Fibroblast of lung (primary cell): ENCODE results near the gene ZNF655. TPM values are rescaled to one million over a fixed set of nuclear protein-coding genes. Genes with fewer than 3 reads are reported as not detected.

Experiments
- DNase-seq, 2 donors: peaks; one replicate each; pipeline versions ENCODE4 v3.0.0 to v3.0.0-alpha.2; 2010; ENCODE audit warnings: low read depth in 2 of 2
- H2AFZ ChIP-seq: 2 replicates; pipeline ENCODE4 v1.5.1; 2012; ENCODE audit warnings: low read length, control low read depth, inconsistent platforms
- H3K27ac ChIP-seq: 2 replicates; pipeline ENCODE4 v1.5.1; 2011; ENCODE audit warnings: low read length, control low read depth; ENCODE audit not compliant: insufficient read depth
- H3K27me3 ChIP-seq: 2 replicates; pipeline ENCODE4 v1.5.1; 2011; ENCODE audit warnings: mild to moderate bottlenecking, low read length; ENCODE audit not compliant: control insufficient read depth, insufficient read depth
- H3K36me3 ChIP-seq: 2 replicates; pipeline ENCODE4 v1.5.1; 2011; ENCODE audit warnings: low read length; ENCODE audit not compliant: control insufficient read depth, insufficient read depth
- H3K4me1 ChIP-seq: 2 replicates; pipeline ENCODE4 v1.5.1; 2011; ENCODE audit warnings: low read length; ENCODE audit not compliant: control insufficient read depth, insufficient read depth; ENCODE audit errors: extremely low read depth
- H3K4me2 ChIP-seq: 2 replicates; pipeline ENCODE4 v1.5.1; 2011; ENCODE audit warnings: low read length, control low read depth; ENCODE audit not compliant: insufficient read depth; ENCODE audit errors: extremely low read depth
- H3K4me3 ChIP-seq, 4 experiments: fragments of 200-600 bp in 1 of 4; sonication (generic) in 1 of 4; replicated peaks in 1 of 4; 2 replicates each; pipeline ENCODE4 v1.5.1; 2011 to 2016; ENCODE audit warnings: low read length in 4 of 4, low read depth in 3 of 4, mild to moderate bottlenecking in 3 of 4, control low read depth in 2 of 4, inconsistent platforms in 1 of 4, mixed read lengths in 1 of 4; ENCODE audit not compliant: insufficient read depth in 1 of 4; ENCODE audit errors: control extremely low read depth in 1 of 4
- H3K79me2 ChIP-seq: 2 replicates; pipeline ENCODE4 v1.5.1; 2012; ENCODE audit warnings: mild to moderate bottlenecking, low read length, inconsistent platforms; ENCODE audit not compliant: control insufficient read depth, insufficient read depth
- H3K9ac ChIP-seq: 2 replicates; pipeline ENCODE4 v1.5.1; 2011; ENCODE audit warnings: mild to moderate bottlenecking, low read length, control low read depth; ENCODE audit not compliant: insufficient read depth
- H3K9me3 ChIP-seq: 2 replicates; pipeline ENCODE4 v1.5.1; 2012; ENCODE audit warnings: low read depth, low read length; ENCODE audit not compliant: control insufficient read depth, insufficient read depth
- H4K20me1 ChIP-seq: 2 replicates; pipeline ENCODE4 v1.5.1; 2011; ENCODE audit warnings: low read length; ENCODE audit not compliant: control insufficient read depth, insufficient read depth; ENCODE audit errors: extremely low read depth
- EZH2 ChIP-seq: IDR thresholded peaks from 2 replicates; pipeline ENCODE4 v1.5.1; 2012; ENCODE audit warnings: low read length, control low read depth, mild to moderate bottlenecking; ENCODE audit errors: missing control alignments
- polyA plus RNA-seq, 2 donors: library from polyadenylated mRNA; depleted of rRNA in 1 of 2; stranded (reverse) in 1 of 2; unstranded in 1 of 2; fragments of >200 nt; gene quantifications; 2 replicates each; pipeline ENCODE4 v1.2.1, GENCODE V29; 2011 to 2012; ENCODE audit warnings: missing spikeins in 1 of 2
- total RNA-seq: library from RNA; depleted of rRNA; stranded (reverse); fragments of >200 nt; gene quantifications from 2 replicates; pipeline ENCODE4 v1.2.1, GENCODE V29; 2014
- TF ChIP-seq, protein P1 (sequence below), 2 donors: IDR thresholded peaks in 1 of 2; conservative IDR thresholded peaks in 1 of 2; 1 replicate in 1 of 2; 2 replicates in 1 of 2; pipeline ENCODE4 v1.5.1; 2011 to 2012; ENCODE audit warnings: low read length in 2 of 2, control low read depth in 1 of 2, inconsistent platforms in 1 of 2, low read depth in 1 of 2, mild to moderate bottlenecking in 1 of 2

Gene ZNF655
- total and polyA plus RNA-seq, 2 donors (not counting 1 experiment from before 2014, with no cell fraction given), result 60.4 to 92.6 TPM

DNA sequence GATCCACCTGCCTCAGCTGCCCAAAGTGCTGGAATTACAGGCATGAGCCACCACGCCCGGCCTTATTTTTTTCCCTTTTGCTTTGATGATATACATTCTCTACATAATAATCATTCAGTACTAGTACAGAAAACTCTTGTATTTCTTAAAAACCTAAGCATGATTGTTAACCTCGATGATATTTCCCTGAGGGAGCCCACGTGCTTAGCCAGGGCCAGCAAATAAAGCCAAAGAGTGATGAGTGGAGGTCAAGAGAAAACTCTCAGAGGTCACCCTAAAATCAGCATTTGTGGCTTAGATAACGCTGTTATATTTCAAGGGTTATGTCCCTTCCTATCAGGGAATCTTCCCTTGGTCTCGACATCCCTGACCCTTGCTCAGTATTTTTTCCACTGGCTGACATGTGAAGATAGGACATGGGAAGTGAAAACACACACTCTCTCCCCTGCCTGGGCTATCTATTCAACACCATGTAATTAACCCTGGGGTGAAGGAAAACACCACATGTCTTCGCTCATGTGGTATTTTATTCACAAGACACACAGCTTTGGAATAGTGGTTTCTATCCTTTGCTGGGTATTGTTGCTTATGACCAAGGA is 19.1 kb upstream of the ZNF655 start:
- no peaks in the 10 kb centered on the region for H3K79me2 ChIP-seq
- no peaks in the 10 kb centered on the region for H3K27me3 ChIP-seq
- no peak overlapping the region for H3K4me3 ChIP-seq
- H3K9ac ChIP-seq, result no peak overlapping the region
- no peak overlapping the region for H2AFZ ChIP-seq
- no peak overlapping the region for H3K27ac ChIP-seq
- no peak overlapping the region for H3K4me2 ChIP-seq
- no peak for TF ChIP-seq EZH2
- TF ChIP-seq, protein P1, sequence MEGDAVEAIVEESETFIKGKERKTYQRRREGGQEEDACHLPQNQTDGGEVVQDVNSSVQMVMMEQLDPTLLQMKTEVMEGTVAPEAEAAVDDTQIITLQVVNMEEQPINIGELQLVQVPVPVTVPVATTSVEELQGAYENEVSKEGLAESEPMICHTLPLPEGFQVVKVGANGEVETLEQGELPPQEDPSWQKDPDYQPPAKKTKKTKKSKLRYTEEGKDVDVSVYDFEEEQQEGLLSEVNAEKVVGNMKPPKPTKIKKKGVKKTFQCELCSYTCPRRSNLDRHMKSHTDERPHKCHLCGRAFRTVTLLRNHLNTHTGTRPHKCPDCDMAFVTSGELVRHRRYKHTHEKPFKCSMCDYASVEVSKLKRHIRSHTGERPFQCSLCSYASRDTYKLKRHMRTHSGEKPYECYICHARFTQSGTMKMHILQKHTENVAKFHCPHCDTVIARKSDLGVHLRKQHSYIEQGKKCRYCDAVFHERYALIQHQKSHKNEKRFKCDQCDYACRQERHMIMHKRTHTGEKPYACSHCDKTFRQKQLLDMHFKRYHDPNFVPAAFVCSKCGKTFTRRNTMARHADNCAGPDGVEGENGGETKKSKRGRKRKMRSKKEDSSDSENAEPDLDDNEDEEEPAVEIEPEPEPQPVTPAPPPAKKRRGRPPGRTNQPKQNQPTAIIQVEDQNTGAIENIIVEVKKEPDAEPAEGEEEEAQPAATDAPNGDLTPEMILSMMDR (conservative IDR thresholded peaks at IDR 0.05 in 1 of 2, IDR thresholded peaks at IDR 0.05 in 1 of 2; ENCODE audit: low read depth in 1 of 2, low read length in 2 of 2), result no peak
- no peaks in the 10 kb centered on the region for H4K20me1 ChIP-seq
- DNase-seq, result no peak
- no peaks in the 10 kb centered on the region for H3K9me3 ChIP-seq
- peaks cover 1% of the 10 kb centered on the region for H3K36me3 ChIP-seq
- no peaks in the 10 kb centered on the region for H3K4me1 ChIP-seq

DNA sequence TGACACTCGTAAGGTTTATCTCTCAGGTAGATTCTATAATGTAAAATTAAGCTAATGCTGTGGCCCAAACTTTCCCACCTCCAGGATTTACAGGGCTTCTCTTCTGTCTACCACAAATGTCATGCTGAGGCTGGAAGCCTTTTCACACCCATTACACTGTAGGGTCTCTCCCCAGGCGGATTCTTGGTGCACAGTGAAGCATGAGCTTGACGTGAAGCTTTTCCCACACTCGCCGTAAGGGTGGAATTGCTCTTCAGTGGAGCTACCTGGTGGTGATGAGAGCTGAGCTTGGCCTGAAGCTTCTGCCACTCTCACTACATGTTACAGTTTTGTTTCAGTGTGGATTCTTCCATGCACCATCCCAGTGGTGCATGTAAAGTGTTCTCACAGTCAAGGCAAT is 17.9 kb upstream of the ZNF655 start:
- no peak overlapping the region for H3K27ac ChIP-seq
- no peaks in the 10 kb centered on the region for H3K79me2 ChIP-seq
- H4K20me1 ChIP-seq, result no peaks in the 10 kb centered on the region
- no peaks in the 10 kb centered on the region for H3K9me3 ChIP-seq
- no peak overlapping the region for H3K9ac ChIP-seq
- TF ChIP-seq, protein P1 (conservative IDR thresholded peaks at IDR 0.05 in 1 of 2, IDR thresholded peaks at IDR 0.05 in 1 of 2; ENCODE audit: low read depth in 1 of 2, low read length in 2 of 2), result no peak
- TF ChIP-seq EZH2, result no peak
- H3K36me3 ChIP-seq, result peaks cover 1% of the 10 kb centered on the region
- H3K27me3 ChIP-seq, result no peaks in the 10 kb centered on the region
- no peak overlapping the region for H3K4me3 ChIP-seq
- no peak overlapping the region for H2AFZ ChIP-seq
- H3K4me2 ChIP-seq, result no peak overlapping the region
- DNase-seq, result no peak
- H3K4me1 ChIP-seq, result no peaks in the 10 kb centered on the region

DNA sequence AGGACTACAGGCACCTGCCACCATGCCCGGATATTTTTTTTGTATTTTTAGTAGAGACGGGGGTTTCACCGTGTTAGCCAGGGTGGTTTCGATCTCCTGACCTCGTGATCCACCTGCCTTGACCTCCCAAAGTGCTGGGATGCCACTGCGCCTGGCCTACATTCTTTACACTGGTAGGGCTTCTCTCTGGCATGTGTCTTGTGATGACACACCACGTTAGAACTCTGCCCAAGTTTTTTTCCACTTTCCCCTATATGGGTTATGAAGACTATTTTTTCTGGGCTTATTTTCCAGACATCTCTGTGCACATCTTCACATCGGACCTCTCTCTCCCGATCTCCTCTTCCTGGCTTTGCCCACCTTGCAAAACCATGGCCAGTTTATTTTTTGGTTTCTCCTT is 17.2 kb upstream of the ZNF655 start:
- no peaks in the 10 kb centered on the region for H3K4me1 ChIP-seq
- DNase-seq, result no peak

More for the DNA sequence above, 17.2 kb upstream of the ZNF655 start:
- Histone ChIP-seq H2AFZ (no peak overlapping the region), H3K79me2 (no peaks in the 10 kb centered on the region), H3K9ac (no peak overlapping the region), H3K4me2 (no peak overlapping the region), H4K20me1 (no peaks in the 10 kb centered on the region), H3K27ac (no peak overlapping the region), H3K9me3 (no peaks in the 10 kb centered on the region), H3K4me3 (no peak overlapping the region), H3K27me3 (no peaks in the 10 kb centered on the region), H3K36me3 (peaks cover 1% of the 10 kb centered on the region)
- TF ChIP-seq EZH2, result no peak
- TF ChIP-seq, protein P1 (conservative IDR thresholded peaks at IDR 0.05 in 1 of 2, IDR thresholded peaks at IDR 0.05 in 1 of 2; ENCODE audit: low read depth in 1 of 2, low read length in 2 of 2), result no peak
